ENCODE data around the gene KPNA6. TPM values are rescaled to one million over a fixed set of nuclear protein-coding genes. Genes with fewer than 3 reads are reported as not detected.

Gene KPNA6
- total RNA-seq, 2 experiments from 2014 or later: 70.8 to 74.3 TPM

GRCh38 chr1:32091176-32091575, 16.7 kb upstream of the KPNA6 start:
- ChIA-PET POLR2A (interaction anchor here (0.6 to 1.6 kb wide), 4 partner anchors 10 to 425 kb away, joined by 3 to 4 read pairs (median 4); no protein-coding TSS in a partner anchor), CTCF (interaction anchor here (0.9 to 1.0 kb wide), 2 partner anchors 18 to 37 kb away, joined by 3 to 4 read pairs; partner anchors contain the start of gene TMEM39B)
- no peak for ATAC-seq
- Mint-ChIP-seq H3K4me1 (ENCODE audit: low read depth) (no peaks in the 10 kb centered on the region), H3K27me3 (no peaks in the 10 kb centered on the region), H3K9me3 (no peaks in the 10 kb centered on the region), H3K27ac (no peak overlapping the region), H3K4me3 (no peak overlapping the region), H3K36me3 (ENCODE audit: low read depth) (peaks cover 22% of the 10 kb centered on the region)
- intact Hi-C loops (cut with micrococcal nuclease): no loop called here
- TF ChIP-seq CTCF (IDR thresholded peaks at IDR 0.05): no peak
- no peak for DNase-seq

GRCh38 chr1:32091591-32091990, 16.3 kb upstream of the KPNA6 start:
- no peak for TF ChIP-seq CTCF (IDR thresholded peaks at IDR 0.05)
- H3K27ac Mint-ChIP-seq: no peak overlapping the region
- no peaks in the 10 kb centered on the region for H3K4me1 Mint-ChIP-seq (ENCODE audit: low read depth)
- H3K9me3 Mint-ChIP-seq: no peaks in the 10 kb centered on the region
- CTCF ChIA-PET: interaction anchor here (0.7 to 1.0 kb wide), 4 partner anchors 18 to 310 kb away, joined by 3 to 4 read pairs (median 3); partner anchors contain the start of gene TMEM39B
- peaks cover 20% of the 10 kb centered on the region for H3K36me3 Mint-ChIP-seq (ENCODE audit: low read depth)
- intact Hi-C loops (cut with micrococcal nuclease): no loop called here
- DNase-seq: no peak
- POLR2A ChIA-PET: interaction anchor here (0.6 to 1.6 kb wide), 4 partner anchors 11 to 426 kb away, joined by 3 to 4 read pairs (median 4); no protein-coding TSS in a partner anchor
- ATAC-seq: no peak
- no peaks in the 10 kb centered on the region for H3K27me3 Mint-ChIP-seq
- no peak overlapping the region for H3K4me3 Mint-ChIP-seq

GRCh38 chr1:32094746-32095521, 12.9 kb upstream of the KPNA6 start:
- DNase-seq (no peak), ATAC-seq (no peak)
- TF ChIP-seq CTCF (IDR thresholded peaks at IDR 0.05): no peak
- no peaks in the 10 kb centered on the region for H3K27me3 Mint-ChIP-seq
- H3K4me1 Mint-ChIP-seq (ENCODE audit: low read depth): no peaks in the 10 kb centered on the region
- H3K4me3 Mint-ChIP-seq: no peak overlapping the region
- POLR2A ChIA-PET: no interaction called here
- peaks cover 26% of the 10 kb centered on the region for H3K36me3 Mint-ChIP-seq (ENCODE audit: low read depth)
- H3K27ac Mint-ChIP-seq: no peak overlapping the region
- no peaks in the 10 kb centered on the region for H3K9me3 Mint-ChIP-seq
- CTCF ChIA-PET: no interaction called here
- intact Hi-C loops (cut with micrococcal nuclease): no loop called here

- no peak for DNase-seq
- Mint-ChIP-seq H3K36me3 (ENCODE audit: low read depth) (peaks cover 22% of the 10 kb centered on the region), H3K4me1 (ENCODE audit: low read depth) (no peaks in the 10 kb centered on the region), H3K4me3 (no peak overlapping the region), H3K9me3 (no peaks in the 10 kb centered on the region), H3K27me3 (no peaks in the 10 kb centered on the region), H3K27ac (no peak overlapping the region)
- ChIA-PET CTCF (interaction anchor here (2.0 kb wide), 1 partner anchor 10 kb away, joined by 7 read pairs; no protein-coding TSS in a partner anchor), POLR2A (interaction anchor here (1.1 kb wide), 1 partner anchor 9 kb away, joined by 3 read pairs; no protein-coding TSS in a partner anchor)
- ATAC-seq: no peak
- TF ChIP-seq CTCF (IDR thresholded peaks at IDR 0.05): no peak
- intact Hi-C loops (cut with micrococcal nuclease): no loop called here
These were observed 8.4 kb upstream of the KPNA6 start for GRCh38 chr1:32099426-32099825.

- Mint-ChIP-seq H3K36me3 (ENCODE audit: low read depth) (peaks cover 18% of the 10 kb centered on the region), H3K4me1 (ENCODE audit: low read depth) (no peaks in the 10 kb centered on the region), H3K4me3 (no peak overlapping the region), H3K27ac (no peak overlapping the region), H3K9me3 (no peaks in the 10 kb centered on the region), H3K27me3 (no peaks in the 10 kb centered on the region)
- POLR2A ChIA-PET: interaction anchor here (0.6 kb wide), 1 partner anchor 12 kb away, joined by 3 read pairs; no protein-coding TSS in a partner anchor
- intact Hi-C loops (cut with micrococcal nuclease): no loop called here
- CTCF ChIA-PET: interaction anchor here (1.5 kb wide), 1 partner anchor 14 kb away, joined by 3 read pairs; no protein-coding TSS in a partner anchor
- DNase-seq (no peak), ATAC-seq (no peak)
- no peak for TF ChIP-seq CTCF (IDR thresholded peaks at IDR 0.05)
These were observed 7.5 kb upstream of the KPNA6 start for GRCh38 chr1:32100359-32100758.
